OCI-LY3 (cell line): ENCODE data around the gene FBXO36.

Source experiments
- H2AFZ ChIP-seq: fragments of 200-600, 300-600 bp; shearing (Covaris generic); 2 replicates; pipeline ENCODE4 v1.6.0; 2014; ENCODE audit warnings: antibody characterized with exemption, low read depth, low read length
- H3K27ac ChIP-seq: fragments of 200-600, 300-600 bp; sonication (generic); 2 replicates; pipeline ENCODE4 v1.5.1; 2014; ENCODE audit warnings: mild to moderate bottlenecking, low read length, moderate library complexity, mixed read lengths
- H3K27me3 ChIP-seq: fragments of 200-600, 300-600 bp; sonication (generic); 2 replicates; pipeline ENCODE4 v1.6.1; 2014; ENCODE audit warnings: low read depth, low read length, mixed read lengths
- H3K36me3 ChIP-seq: fragments of 200-600, 300-600 bp; sonication (generic); replicated peaks from 2 replicates; pipeline ENCODE3; 2014; ENCODE audit warnings: low read depth, low read length, mixed read lengths
- H3K4me1 ChIP-seq: fragments of 300-600, 200-600 bp; sonication (generic); 2 replicates; pipeline ENCODE4 v1.6.1; 2014; ENCODE audit warnings: low read length, mixed read lengths
- H3K4me2 ChIP-seq: fragments of 200-600, 300-600 bp; sonication (generic); 2 replicates; pipeline ENCODE4 v1.6.1; 2014; ENCODE audit warnings: low read length, mixed read lengths
- H3K4me3 ChIP-seq: fragments of 300-600, 200-600 bp; sonication (generic); 2 replicates; pipeline ENCODE4 v1.5.1; 2014; ENCODE audit warnings: antibody characterized with exemption, mild to moderate bottlenecking, low read length, moderate library complexity
- H3K79me2 ChIP-seq: fragments of 300-600, 200-600 bp; shearing (Covaris generic); 2 replicates; pipeline ENCODE4 v1.6.1; 2014; ENCODE audit warnings: mild to moderate bottlenecking, low read length, mixed read lengths
- H3K9ac ChIP-seq: fragments of 300-600, 200-600 bp; shearing (Covaris generic); 2 replicates; pipeline ENCODE4 v1.6.0; 2014; ENCODE audit warnings: mild to moderate bottlenecking, low read length, moderate library complexity
- H3K9me3 ChIP-seq: fragments of 200-600, 300-600 bp; shearing (Covaris generic); 2 replicates; pipeline ENCODE4 v1.6.1; 2014; ENCODE audit warnings: low read length, mixed read lengths; ENCODE audit not compliant: insufficient read depth
- H4K20me1 ChIP-seq: fragments of 200-600, 300-600 bp; sonication (generic); 2 replicates; pipeline ENCODE4 v1.6.1; 2016; ENCODE audit warnings: low read length, mixed read lengths; ENCODE audit not compliant: insufficient read depth
- CTCF ChIP-seq: fragments of 200-600, 300-600 bp; sonication (generic); IDR thresholded peaks from 2 replicates; pipeline ENCODE4 v1.5.1; 2014; ENCODE audit warnings: antibody characterized with exemption, low read length, low read depth
- EZH2phosphoT487 ChIP-seq: fragments of 200-600 bp; shearing (Covaris generic); IDR thresholded peaks from 2 replicates; pipeline ENCODE4 v1.6.1; 2018; ENCODE audit warnings: antibody characterized with exemption, mixed run types, low read depth

FBXO36 gene

DNA sequence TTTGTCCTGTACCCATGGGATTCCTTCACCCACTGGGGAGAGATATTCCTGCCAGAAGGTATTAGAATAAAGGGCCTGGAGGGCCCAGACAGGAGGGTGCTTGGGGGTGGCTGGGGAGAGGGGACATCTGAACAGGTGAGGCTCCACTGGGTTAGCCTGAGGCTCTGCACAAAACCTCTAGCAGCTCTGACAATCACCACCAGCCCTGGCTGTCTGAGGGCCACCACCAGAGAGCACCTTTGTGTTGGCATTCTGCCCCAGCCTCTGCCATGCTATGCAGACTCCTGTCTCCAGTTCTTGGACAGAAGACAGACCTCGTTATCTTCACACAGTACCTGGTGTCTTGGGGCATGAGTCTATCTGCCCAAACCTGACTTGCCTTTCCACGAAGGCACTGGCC, 121.2 kb downstream of the FBXO36 start:
- H3K9me3 ChIP-seq, result no peaks in the 10 kb centered on the region
- no peaks in the 10 kb centered on the region for H4K20me1 ChIP-seq
- H3K27me3 ChIP-seq, result peaks cover 3% of the 10 kb centered on the region; the same call in 1 of the 2 replicates
- H3K9ac ChIP-seq, result no peak overlapping the region
- H3K4me1 ChIP-seq, result no peaks in the 10 kb centered on the region
- H3K4me3 ChIP-seq, result no peak overlapping the region
- no peak overlapping the region for H3K4me2 ChIP-seq
- no peaks in the 10 kb centered on the region for H3K36me3 ChIP-seq
- H3K27ac ChIP-seq, result no peak overlapping the region
- no peaks in the 10 kb centered on the region for H3K79me2 ChIP-seq
- TF ChIP-seq CTCF (no peak), EZH2phosphoT487 (no peak)
- no peak overlapping the region for H2AFZ ChIP-seq

- no peaks in the 10 kb centered on the region for H3K9me3 ChIP-seq
- H3K27me3 ChIP-seq, result no peaks in the 10 kb centered on the region
- no peaks in the 10 kb centered on the region for H3K36me3 ChIP-seq
- no peaks in the 10 kb centered on the region for H3K4me1 ChIP-seq
- no peak overlapping the region for H3K4me3 ChIP-seq
- H2AFZ ChIP-seq, result no peak overlapping the region
- H4K20me1 ChIP-seq, result no peaks in the 10 kb centered on the region
- TF ChIP-seq EZH2phosphoT487 (no peak), CTCF (no peak)
- no peak overlapping the region for H3K4me2 ChIP-seq
- H3K79me2 ChIP-seq, result no peaks in the 10 kb centered on the region
- no peak overlapping the region for H3K27ac ChIP-seq
- H3K9ac ChIP-seq, result no peak overlapping the region
Measured at GRCh38 chr2:230046491-230046890, 124.2 kb downstream of the FBXO36 start.

GRCh38 chr2:230048010-230048671, 125.8 kb downstream of the FBXO36 start:
- no peaks in the 10 kb centered on the region for H3K79me2 ChIP-seq
- no peaks in the 10 kb centered on the region for H3K9me3 ChIP-seq
- TF ChIP-seq EZH2phosphoT487 (no peak), CTCF (no peak)
- H3K9ac ChIP-seq, result no peak overlapping the region
- H3K27ac ChIP-seq, result no peak overlapping the region
- H3K4me3 ChIP-seq, result no peak overlapping the region
- no peak overlapping the region for H3K4me2 ChIP-seq
- no peaks in the 10 kb centered on the region for H4K20me1 ChIP-seq
- H3K36me3 ChIP-seq, result no peaks in the 10 kb centered on the region
- no peak overlapping the region for H2AFZ ChIP-seq
- H3K4me1 ChIP-seq, result no peaks in the 10 kb centered on the region
- no peaks in the 10 kb centered on the region for H3K27me3 ChIP-seq

GRCh38 chr2:230050136-230050535, 127.8 kb downstream of the FBXO36 start:
- H3K27me3 ChIP-seq, result no peaks in the 10 kb centered on the region
- no peaks in the 10 kb centered on the region for H3K79me2 ChIP-seq
- H4K20me1 ChIP-seq, result no peaks in the 10 kb centered on the region
- no peak overlapping the region for H3K4me3 ChIP-seq
- H3K9me3 ChIP-seq, result no peaks in the 10 kb centered on the region
- no peaks in the 10 kb centered on the region for H3K36me3 ChIP-seq
- no peaks in the 10 kb centered on the region for H3K4me1 ChIP-seq
- H2AFZ ChIP-seq, result no peak overlapping the region
- H3K4me2 ChIP-seq, result no peak overlapping the region
- H3K27ac ChIP-seq, result no peak overlapping the region
- TF ChIP-seq CTCF (no peak), EZH2phosphoT487 (no peak)
- H3K9ac ChIP-seq, result no peak overlapping the region
